HG03108 (cell line): ENCODE measurements around the gene RNU1-4.
"Not testable (repeated sequence)": the region's sequence is repeated elsewhere in the genome, so short reads cannot be mapped to it uniquely, and the experiment has no call there.

Experiments used
- ATAC-seq: cut with Tn5 transposase; IDR thresholded peaks from one replicate; pipeline ENCODE4 v1.9.1; 2021; ENCODE audit warnings: moderate library complexity; ENCODE audit not compliant: unreplicated experiment

RNU1-4 gene

DNA sequence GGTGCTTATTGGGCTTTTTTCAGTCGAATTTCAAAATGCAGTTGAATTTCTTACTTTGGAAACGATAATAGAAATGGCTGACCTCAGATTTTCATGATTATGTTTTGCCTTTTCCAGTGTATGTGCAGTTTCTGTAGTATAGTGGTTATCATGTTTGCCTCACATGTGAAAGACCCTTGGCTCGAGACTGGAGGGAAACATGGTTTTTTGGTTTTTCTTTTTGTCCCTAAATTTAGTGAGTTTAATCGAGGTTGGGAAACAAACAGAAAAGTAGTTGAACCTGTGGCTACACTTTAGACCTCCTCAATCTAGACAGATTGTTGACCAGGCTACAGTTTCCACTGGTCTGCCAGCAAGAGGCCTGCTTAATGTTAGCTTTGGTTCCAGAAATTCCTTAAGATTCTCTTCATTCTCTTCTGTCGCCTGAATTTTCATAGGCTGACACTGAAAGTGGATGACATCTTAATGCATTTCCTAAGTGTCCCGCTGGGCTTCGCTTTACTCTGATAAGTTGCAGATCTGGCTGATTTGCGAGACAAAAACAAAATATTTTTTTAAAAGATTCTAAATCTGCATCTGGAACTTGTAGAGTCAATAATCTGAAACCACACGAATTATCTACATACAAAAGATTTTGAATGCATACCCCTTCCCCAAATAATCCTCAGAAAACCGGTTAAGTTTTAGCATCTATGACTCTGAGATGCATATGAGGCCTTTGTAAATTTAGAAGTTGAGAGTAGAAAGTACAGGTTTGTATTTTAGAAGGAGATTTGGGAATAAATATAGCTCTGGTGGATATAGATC is 14.7 kb upstream of the RNU1-4 start:
- not testable (repeated sequence) for ATAC-seq

DNA sequence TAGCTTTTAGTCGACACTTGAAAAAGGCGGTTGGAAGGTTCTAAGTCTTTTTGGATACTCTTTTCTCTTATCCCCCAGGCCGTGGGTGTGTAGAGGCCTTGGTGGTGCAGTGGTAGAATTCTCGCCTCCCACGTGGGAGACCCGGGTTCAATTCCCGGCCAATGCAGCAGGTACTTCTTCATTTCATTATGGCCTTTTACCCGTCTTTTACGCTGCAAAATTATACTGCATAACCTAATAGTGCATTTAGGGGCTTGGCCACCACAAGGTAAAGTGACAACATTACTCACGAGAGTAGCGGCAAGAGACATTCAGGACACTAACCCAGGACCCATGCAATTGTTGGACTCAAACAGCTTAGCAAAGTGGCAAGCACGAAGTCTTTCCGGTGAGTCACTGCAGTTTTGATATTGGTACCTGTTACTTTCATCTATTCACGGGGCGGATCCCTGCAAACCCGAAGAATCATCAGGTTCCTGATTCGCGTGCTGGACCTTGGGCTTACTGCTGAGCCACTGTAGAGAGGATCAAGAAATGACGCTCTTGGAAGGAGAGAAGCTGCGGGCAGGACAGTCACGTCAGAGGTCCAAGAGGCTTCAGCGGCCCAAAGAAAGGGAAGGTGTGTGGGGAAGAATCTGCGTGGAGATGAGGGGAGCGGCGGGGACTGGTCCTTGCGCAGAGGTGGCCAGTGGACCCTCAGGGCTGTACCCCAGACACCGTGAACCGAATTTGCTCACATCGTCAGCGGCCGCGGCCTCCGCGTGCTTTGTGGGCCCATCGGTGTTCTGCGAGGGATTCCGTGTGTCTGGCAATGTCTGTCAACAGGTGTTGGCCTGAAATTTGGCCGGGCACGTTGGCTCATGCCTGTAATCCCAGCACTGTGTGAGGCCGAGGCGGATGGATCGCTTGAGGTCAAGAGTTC is 12.9 kb upstream of the RNU1-4 start:
- ATAC-seq = no peak

DNA sequence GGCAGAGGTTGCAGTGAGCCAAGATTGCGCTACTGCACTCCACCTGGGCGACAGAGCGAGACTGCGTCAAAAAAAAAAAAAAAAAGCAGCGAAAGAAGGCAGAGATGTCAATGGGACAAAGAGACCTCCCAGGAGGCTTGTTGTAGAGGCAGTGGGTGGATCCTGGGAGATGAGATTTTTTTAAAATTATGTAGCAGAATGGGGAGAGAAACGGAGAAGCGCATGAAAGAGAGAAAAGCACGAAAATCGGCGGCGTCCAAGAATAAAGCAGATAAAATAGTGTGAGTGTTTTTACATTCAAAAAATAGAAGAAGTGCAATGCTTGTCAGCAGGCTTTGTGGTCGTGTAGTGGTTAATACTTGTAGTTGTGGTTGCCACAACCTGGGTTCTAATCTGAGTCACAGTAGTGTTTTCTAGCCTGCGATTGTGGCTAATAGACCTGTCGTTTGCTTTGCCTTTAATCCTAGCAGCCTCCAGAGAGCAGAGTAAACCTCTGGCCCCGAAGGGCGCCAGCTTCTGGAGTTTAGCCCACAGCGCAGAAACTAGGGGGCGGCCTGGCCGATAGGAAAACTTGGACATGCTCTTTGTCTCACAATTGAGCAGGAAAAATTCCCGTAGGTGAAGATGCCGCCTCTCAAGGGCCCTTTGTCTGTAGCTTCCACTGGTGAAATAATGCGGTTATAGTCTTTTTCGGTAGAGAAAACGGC is 11.9 kb upstream of the RNU1-4 start:
- peak; percentile 75 for ATAC-seq

DNA sequence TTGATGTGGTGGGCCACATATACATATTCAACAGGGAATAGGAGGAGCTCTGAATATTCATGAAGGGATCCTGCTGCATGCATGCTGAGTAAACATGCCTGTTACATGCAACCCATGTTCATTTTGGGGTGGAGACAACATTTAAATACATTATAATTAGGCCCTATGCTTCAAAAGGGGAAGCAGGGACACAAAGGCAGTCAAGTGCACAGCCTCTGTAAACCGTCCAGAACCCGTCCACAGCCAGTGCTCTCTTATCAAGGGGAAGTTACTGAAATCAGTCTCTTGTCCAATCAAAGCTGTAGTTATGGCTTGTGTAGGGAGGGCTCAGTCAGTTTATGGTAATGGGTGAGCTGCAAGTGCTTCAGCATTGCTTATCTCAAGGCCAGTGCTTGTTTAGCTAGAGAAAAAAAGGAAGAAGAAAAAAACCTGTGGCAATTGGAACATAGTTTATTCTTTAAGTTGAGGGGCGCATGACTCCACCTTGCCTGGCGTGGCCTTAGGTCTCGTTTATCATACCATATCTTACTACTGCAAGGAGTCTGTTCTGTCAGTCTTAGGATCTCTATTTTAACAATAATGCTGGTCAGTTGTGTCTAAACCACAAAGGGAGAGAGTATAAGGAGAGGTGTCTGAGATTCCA is 7.9 kb upstream of the RNU1-4 start:
- ATAC-seq = not testable (repeated sequence)

DNA sequence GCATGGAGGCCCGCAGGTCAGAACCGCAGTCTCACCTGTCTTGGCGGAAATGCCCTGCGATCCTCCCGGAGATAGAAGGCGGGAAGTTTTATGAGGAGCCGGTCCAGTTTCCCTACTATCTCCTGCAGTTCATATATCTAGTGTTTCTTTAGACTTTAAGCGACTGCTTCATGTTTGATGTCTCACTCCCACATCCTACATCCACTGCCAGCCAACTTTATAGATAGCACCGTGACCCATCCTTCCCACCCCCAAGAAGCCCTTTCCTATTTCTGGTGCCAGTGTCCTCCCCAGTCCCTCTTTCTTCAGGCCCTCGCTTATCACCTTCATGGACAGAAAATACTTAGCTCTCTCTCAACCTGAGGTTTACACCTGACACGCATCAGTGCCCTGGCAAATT is 914 bp downstream of the RNU1-4 start:
- not testable (repeated sequence) for ATAC-seq

DNA sequence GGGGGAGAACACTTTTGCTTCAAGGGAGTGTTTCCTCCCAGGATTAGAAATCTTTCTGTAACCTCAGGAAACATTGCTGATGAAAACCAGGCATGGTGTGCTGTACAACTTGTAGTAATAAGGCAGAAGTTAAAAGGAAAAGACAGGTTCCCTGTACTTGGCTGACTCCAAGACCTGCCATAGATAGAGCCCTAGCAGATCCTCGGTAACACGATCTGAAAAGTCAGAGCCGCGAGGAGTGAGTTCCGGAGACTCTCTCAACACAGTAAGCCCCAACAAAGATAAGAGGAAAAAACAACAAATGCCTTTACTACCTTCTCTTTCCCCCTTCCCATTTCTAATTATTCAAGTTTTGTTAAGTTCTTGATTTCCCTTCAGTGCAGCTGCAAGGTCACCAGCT is 7.3 kb downstream of the RNU1-4 start:
- ATAC-seq = not testable (repeated sequence)

DNA sequence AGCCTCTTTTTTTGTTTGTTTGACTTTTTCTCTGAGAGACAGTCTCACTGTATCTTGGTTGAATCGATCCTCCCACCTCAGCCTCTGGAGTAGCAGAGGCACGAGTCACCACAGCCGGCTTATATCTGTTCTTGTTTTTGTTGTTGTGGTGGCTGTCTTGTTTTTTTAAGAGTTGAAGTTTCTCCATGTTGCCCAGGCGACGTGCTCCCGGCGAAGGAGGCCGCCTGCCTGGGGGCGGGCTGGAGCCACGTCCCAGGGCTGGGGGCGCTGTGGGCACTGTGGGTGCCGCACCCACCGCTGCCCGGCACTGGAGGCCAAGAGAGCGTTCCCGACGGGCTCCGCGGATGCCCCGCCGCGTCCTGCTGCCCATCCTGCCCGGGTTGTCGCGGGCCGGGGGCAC is 8.4 kb downstream of the RNU1-4 start:
- ATAC-seq = not testable (repeated sequence)

DNA sequence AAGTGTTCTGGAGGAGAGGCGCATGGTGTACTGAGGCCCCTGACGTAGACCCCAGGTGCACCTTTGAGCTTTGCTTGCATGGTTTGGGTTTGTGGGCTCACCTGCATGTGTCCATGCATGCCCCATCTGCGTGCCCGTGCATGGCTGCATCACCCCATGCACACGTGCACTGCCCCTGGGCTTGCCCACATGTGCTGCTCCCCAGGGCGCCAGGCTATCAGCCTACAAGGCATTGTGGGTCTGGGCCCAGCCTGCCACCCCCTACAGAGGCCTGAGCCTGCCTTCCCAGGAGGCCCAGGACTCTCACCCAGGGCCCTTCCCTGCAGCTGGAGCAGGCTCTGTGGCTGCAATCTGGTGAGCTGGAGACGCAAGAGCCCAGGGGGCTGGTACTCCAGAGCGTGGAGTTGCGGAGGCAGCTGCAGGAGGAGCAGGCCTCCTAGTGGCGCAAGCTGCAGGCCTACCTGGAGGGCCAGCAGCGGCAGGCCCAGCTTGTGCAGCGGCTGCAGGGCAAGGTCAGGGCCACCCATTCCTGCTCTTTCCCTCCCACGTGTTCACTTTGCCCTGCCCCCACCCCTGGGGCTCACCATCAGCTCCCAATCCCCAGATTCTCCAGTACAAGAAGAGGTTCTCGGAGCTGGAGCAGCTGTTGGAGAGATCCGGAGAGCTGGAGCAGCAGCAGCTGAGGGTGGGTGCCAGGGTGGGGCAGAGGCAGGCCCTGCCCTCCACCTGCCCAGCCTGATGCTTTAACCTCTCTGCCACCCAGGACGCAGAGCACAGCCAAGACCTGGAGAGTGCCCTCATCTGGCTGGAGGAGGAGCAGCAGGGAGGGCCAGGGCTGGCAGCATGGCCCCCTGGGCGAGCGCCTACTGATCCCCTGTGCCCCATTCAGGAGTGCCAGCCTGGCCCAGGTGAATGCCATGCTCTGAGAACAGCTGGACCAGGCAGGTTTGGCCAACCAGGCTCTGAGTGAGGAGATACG is 9.9 kb downstream of the RNU1-4 start:
- ATAC-seq = not testable (repeated sequence)

DNA sequence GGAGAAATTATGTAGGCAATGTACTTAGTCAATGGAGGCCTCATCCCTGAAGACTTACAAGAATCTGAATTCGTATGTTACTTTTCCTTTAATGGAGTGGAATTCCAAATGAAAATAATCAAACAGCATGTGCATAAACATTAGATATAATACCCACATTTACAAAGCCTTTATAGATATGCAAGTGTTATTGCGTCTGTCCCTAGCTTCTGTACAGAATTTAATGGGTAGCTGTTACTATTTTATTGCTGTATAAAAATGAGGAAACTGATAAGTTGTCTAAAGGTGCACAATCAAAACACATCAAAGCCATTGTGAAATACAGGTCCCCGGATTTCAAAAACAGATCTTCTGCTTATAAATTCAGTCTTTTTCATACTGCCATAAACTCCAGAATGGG is 12.5 kb downstream of the RNU1-4 start:
- not testable (repeated sequence) for ATAC-seq

DNA sequence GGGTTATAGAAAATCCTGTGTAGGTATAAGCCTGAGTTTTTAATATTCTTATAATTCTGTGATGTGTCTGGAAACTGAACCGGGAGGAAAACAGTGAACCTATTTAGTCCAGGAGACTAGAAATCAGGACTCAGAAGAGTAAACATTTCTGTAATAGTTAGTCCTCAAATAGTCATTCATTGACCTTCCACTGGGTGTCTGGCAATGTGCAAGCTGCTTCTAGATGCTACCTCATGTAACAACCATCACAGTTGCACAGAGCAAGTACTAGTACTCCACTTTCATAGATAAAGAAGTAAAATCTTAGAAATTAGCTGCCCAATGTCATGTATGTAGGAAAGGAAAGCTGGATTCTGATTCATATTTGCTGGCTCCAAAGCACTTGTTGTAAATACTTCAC is 15.1 kb downstream of the RNU1-4 start:
- ATAC-seq = not testable (repeated sequence)

DNA sequence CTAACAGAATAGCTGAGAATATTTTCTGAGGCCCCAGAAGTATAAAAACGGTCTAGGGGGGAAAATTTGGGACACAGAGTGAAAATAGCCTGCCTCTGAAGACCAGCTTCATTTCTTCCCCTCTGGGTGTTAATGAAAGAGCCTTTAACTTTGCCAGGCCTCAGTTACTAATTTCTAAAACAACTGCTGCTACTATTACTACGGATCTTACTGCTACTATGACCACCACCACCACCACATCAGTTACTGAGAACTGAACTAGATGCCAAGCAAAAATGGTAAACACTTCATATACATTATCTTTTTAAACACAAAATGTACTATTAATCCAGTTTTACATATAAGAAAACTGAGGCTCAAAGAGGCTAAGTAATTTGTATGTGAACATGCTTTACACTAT is 15.6 kb downstream of the RNU1-4 start:
- ATAC-seq = not testable (repeated sequence)

DNA sequence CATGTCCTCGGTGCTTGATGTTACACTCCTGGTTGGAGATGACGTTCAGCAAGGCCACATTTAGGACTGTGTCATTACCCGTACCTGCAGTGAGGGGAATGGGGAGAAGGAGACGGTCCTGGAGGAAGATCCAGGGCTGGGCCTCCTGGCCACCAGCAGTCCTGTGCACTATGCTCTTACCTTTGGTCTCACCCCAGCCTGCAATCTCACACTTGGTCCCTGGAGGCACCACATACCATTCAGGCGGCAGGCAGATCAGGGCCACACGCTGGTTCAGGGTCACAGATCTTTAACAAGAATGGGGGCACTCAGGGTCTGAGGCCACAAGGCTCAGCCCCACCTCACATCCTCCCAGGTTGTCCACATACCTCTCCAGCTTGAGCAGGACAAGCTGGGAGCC is 17.3 kb downstream of the RNU1-4 start:
- ATAC-seq = not testable (repeated sequence)

DNA sequence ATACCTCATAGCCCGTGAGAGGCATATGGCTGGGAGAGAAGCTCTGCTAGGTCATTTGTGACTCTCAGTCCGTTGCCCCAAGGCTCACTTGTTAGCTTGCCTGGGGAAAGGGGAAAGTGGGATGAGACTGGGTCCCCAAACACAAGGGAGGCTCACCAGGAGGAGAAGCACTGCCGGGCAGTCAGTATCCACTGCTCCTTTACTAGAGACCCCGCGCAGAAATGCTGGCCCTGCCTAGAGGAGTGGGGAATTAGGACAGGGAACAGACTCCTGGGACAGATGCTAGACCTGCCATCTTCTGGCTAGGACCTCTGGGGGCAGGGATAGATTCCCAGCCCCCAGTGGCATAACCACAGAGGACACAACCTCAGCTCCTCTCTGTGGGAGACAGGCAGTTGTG is 17.7 kb downstream of the RNU1-4 start:
- not testable (repeated sequence) for ATAC-seq

DNA sequence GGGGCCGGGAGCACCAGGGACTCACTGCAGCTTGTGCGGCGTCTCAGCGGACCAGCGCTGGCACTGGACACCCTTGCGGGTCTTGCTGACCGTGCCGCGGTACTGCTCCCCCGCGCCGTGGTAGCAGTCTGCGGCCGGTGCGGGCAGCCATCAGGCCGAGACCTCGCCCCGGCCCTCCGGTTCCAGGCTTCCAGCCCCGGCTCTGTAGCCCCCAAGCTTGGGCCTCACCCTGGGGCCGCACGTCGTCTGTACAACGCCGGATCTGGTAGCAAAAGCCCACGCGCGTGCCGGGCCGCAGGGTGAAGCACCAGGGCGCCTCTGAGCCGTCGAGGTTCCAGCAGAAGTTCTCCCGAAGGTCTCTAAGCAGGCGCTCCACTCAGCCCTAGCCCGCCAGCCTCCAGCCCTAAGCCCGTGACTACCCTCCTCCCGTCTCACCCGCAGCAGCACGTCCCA is 18.8 kb downstream of the RNU1-4 start:
- ATAC-seq = not testable (repeated sequence)

DNA sequence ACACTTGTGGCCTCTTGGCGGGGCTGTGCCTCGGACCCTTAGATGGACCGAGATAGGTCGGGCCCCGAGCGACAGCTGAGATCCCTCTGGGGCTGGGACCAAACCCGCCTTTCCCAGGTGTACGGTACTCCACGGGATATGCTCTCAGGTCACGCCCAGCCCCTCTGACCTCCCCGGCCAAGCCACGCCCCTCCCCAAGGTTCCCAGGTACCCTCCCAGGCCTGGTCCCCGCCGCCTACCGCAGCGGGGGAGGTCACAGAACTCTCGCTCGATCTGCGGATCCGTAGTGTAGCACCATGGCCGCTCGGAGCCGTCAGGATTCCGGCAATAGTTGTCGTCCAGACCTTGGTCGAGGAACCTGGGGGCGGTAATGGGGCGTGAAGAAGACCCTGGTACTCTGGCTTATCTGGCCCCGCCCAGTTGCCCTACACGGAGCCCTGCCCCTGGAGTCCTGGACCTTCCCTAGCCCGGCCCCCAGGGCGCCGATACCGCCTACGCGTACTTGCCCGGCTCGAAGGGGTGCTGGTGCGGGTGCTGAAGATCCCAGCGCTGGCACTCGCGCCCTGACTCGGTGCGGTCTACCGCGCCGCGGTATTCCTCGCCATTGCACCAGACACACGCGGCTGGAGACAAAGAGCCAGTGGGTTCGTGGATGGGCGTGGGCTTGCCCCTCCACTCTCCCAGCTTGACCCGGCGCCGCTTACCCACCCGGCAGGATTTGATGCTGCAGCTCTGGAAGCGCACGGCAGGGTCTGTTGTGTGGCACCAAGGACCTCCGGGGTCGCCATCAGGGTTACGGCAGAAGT is 19.5 kb downstream of the RNU1-4 start:
- ATAC-seq = not testable (repeated sequence)

DNA sequence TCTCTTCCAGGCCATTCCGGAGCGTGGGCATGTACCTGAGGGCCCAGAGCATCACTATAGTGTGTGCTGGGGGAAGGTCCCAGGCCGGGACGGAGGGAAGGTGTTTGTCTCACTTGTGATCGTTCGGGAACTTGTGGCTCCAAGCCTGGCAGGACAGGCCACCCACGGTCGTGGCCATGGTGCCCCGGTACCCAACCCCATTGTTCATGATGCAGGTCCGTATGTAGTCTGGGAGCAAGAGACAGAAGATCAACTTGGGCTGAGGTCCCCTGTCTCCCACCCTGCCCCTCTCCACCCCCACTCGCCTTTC is 20.1 kb downstream of the RNU1-4 start:
- not testable (repeated sequence) for ATAC-seq

DNA sequence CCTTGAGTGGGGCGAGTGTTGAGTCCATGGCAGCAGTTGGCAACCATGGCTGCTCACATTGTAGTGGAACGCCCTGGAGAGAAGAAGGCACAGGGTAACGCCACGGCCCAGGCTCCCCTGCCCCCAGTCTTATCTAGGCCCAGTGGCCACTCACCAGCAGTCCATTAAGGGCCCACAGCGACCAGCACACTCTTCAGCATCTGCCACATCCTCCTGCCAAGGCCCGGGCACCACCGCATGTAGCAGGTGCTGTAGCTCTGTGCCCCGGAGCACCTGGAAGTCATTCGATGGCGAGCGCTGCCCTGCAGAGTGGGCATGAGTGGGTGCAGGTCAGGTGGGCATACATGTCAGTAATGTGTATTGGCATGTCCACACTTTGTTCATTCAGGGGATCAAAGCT is 20.5 kb downstream of the RNU1-4 start:
- ATAC-seq = not testable (repeated sequence)

DNA sequence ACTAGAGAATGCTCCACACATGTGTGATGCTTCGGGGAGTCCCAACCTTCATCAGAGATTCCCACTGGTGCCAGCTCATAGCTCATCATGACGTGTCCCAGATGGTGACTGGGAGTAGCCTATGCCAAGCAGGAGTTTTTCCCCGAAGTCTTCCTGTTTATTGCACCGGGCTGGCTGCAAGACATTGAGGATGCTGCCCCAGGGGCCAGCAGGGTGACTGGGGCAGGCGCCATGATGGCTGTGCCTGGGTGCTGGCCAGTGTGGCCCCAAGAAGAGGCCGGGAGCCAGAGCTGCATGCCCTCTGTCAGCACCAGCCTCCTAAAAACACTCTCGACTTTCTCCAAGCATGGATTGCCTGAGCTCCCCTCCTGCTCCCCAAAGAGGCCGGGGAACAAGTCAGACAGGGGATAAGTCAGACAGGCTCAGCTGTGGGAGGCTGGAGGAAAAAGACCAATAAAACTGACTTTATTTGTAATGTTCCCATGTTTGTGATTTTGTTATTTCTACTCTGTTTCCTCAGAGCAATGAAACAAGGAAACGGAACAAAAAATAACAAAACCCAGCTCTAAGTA is 24.0 kb downstream of the RNU1-4 start:
- ATAC-seq = not testable (repeated sequence)
